GM12865 (cell line): ENCODE results near the gene SASH1.
A peak's percentile ranks its signal among the peaks of the same experiment; 100 is the strongest.

Experiments
- DNase-seq: peaks from one replicate; pipeline ENCODE4 v3.0.0; 2010; ENCODE audit warnings: low read depth
- H3K4me3 ChIP-seq: 2 replicates; pipeline ENCODE4 v1.5.1; 2011; ENCODE audit warnings: mild to moderate bottlenecking, low read depth, low read length, control low read depth
- CTCF ChIP-seq: IDR thresholded peaks from 2 replicates; pipeline ENCODE4 v1.5.1; 2011; ENCODE audit warnings: low read length, control low read depth, low read depth, inconsistent platforms; ENCODE audit not compliant: insufficient read depth; ENCODE audit errors: missing control alignments

Gene SASH1

GRCh38 chr6:148342350-148343046, at the start of gene SASH1:
Gene SASH1, plus strand, starts transcription at chr6:148342838. Its CDS starts 230 bp downstream, at chr6:148343068.
- peak; percentile 5 for DNase-seq
- H3K4me3 ChIP-seq, result no peak within 1 kb of the TSS

GRCh38 chr6:148293181-148293995, 49.2 kb upstream of the SASH1 start:
- no peak overlapping the region for H3K4me3 ChIP-seq
- DNase-seq, result no peak
- no peak for TF ChIP-seq CTCF

More at GRCh38 chr6:148342350-148343046, at the start of gene SASH1:
- TF ChIP-seq CTCF, result no peak

GRCh38 chr6:148294059-148294458, 48.6 kb upstream of the SASH1 start:
- TF ChIP-seq CTCF, result no peak
- DNase-seq, result no peak
- H3K4me3 ChIP-seq, result no peak overlapping the region

GRCh38 chr6:148295261-148295887, 47.3 kb upstream of the SASH1 start:
- H3K4me3 ChIP-seq, result no peak overlapping the region
- no peak for TF ChIP-seq CTCF
- no peak for DNase-seq

GRCh38 chr6:148296771-148297170, 45.9 kb upstream of the SASH1 start:
- no peak for TF ChIP-seq CTCF
- H3K4me3 ChIP-seq, result no peak overlapping the region
- no peak for DNase-seq

GRCh38 chr6:148298683-148299082, 44.0 kb upstream of the SASH1 start:
- DNase-seq, result no peak
- no peak overlapping the region for H3K4me3 ChIP-seq
- no peak for TF ChIP-seq CTCF
